PFSK-1 (cell line): ENCODE results near the gene WAC.

Experiments
- FOXP2 ChIP-seq: optimal IDR thresholded peaks from 2 replicates; pipeline ENCODE3; 2011; ENCODE audit warnings: borderline replicate concordance, control low read depth, inconsistent platforms; ENCODE audit not compliant: insufficient read depth; ENCODE audit errors: extremely low read length, extremely low read depth
- POLR2AphosphoS5 ChIP-seq: IDR thresholded peaks from 2 replicates; pipeline ENCODE4 v1.6.1; 2012; ENCODE audit warnings: low read depth, mild to moderate bottlenecking, control low read depth, low read length, moderate library complexity
- REST ChIP-seq, 2 experiments: IDR thresholded peaks; 2 replicates each; pipeline versions ENCODE4 v1.6.1 to v1.8.0; 2011 to 2012; ENCODE audit warnings: low read depth in 2 of 2, low read length in 2 of 2, control low read depth in 1 of 2, inconsistent platforms in 1 of 2, mild to moderate bottlenecking in 1 of 2, moderate library complexity in 1 of 2; ENCODE audit not compliant: insufficient read depth in 1 of 2
- SIN3A ChIP-seq: IDR thresholded peaks from 2 replicates; pipeline ENCODE4 v1.6.1; 2012; ENCODE audit warnings: mild to moderate bottlenecking, low read length, moderate library complexity, borderline replicate concordance; ENCODE audit not compliant: insufficient read depth
- TAF1 ChIP-seq: IDR thresholded peaks from 2 replicates; pipeline ENCODE4 v1.6.1; 2012; ENCODE audit warnings: low read length, control low read depth, borderline replicate concordance; ENCODE audit not compliant: insufficient read depth

Gene WAC

GRCh38 chr10:28632584-28632945 is 99.6 kb downstream of the WAC start:
- TF ChIP-seq FOXP2, result no peak
- TF ChIP-seq TAF1, result no peak
- no peak for TF ChIP-seq REST (IDR thresholded peaks at IDR 0.05; ENCODE audit: insufficient read depth in 1 of 2, low read depth in 2 of 2, low read length in 2 of 2)
- TF ChIP-seq POLR2AphosphoS5, result no peak
- no peak for TF ChIP-seq SIN3A

GRCh38 chr10:28633750-28634149 is 100.8 kb downstream of the WAC start:
- TF ChIP-seq REST (IDR thresholded peaks at IDR 0.05; ENCODE audit: insufficient read depth in 1 of 2, low read depth in 2 of 2, low read length in 2 of 2) (no peak), POLR2AphosphoS5 (no peak), SIN3A (no peak), TAF1 (no peak), FOXP2 (no peak)

- TF ChIP-seq POLR2AphosphoS5, result no peak
Observed at GRCh38 chr10:28637346-28637745, 104.4 kb downstream of the WAC start.

- TF ChIP-seq FOXP2 (no peak), POLR2AphosphoS5 (no peak), TAF1 (no peak), REST (IDR thresholded peaks at IDR 0.05; ENCODE audit: insufficient read depth in 1 of 2, low read depth in 2 of 2, low read length in 2 of 2) (no peak), SIN3A (no peak)
Observed at GRCh38 chr10:28638392-28638791, 105.5 kb downstream of the WAC start.

- no peak for TF ChIP-seq POLR2AphosphoS5
- TF ChIP-seq REST (IDR thresholded peaks at IDR 0.05; ENCODE audit: insufficient read depth in 1 of 2, low read depth in 2 of 2, low read length in 2 of 2), result no peak
- TF ChIP-seq SIN3A, result no peak
- TF ChIP-seq FOXP2, result no peak
- TF ChIP-seq TAF1, result no peak
Observed at GRCh38 chr10:28640551-28640950, 107.6 kb downstream of the WAC start.
